ENCODE results near the gene MAP3K1. TPM values are rescaled to one million over a fixed set of nuclear protein-coding genes. Genes with fewer than 3 reads are reported as not detected.
"Not testable (repeated sequence)": the region's sequence is repeated elsewhere in the genome, so short reads cannot be mapped to it uniquely, and the experiment has no call there.

Gene MAP3K1
- total RNA-seq, result 33.1 TPM

- no peak for DNase-seq (ENCODE audit: extremely low spot score in 2 of 2)
- Histone ChIP-seq H3K27me3 (no peaks in the 10 kb centered on the region), H3K36me3 (no peaks in the 10 kb centered on the region), H3K4me3 (peak within 1 kb of the TSS; percentile 85 to 92), H3K9me3 (no peaks in the 10 kb centered on the region), H3K4me1 (peaks cover 28% of the 10 kb centered on the region), H3K27ac (peak within 1 kb of the TSS; percentile 97)
- TF ChIP-seq POLR2A (IDR thresholded peaks at IDR 0.05), result peak in 1 of 2 donors; percentile 35
- peak in 1 of 2 donors; percentile 70 for TF ChIP-seq POLR2AphosphoS5 (IDR thresholded peaks at IDR 0.05; ENCODE audit: insufficient read depth in 1 of 2, low read depth in 1 of 2)
- TF ChIP-seq CTCF (IDR thresholded peaks at IDR 0.05), result no peak
- intact Hi-C loops (cut with DNase I), result no loop called here
Measured at GRCh38 chr5:56814963-56815657, at the start of gene MAP3K1. Gene MAP3K1, plus strand, starts transcription at chr5:56815549. Its CDS starts 25 bp downstream, at chr5:56815574.

GRCh38 chr5:56766926-56767325, 48.4 kb upstream of the MAP3K1 start:
- Histone ChIP-seq H3K4me3 (no peak overlapping the region), H3K27ac (no peak overlapping the region), H3K36me3 (no peaks in the 10 kb centered on the region), H3K27me3 (no peaks in the 10 kb centered on the region), H3K4me1 (no peaks in the 10 kb centered on the region), H3K9me3 (no peaks in the 10 kb centered on the region)
- DNase-seq (ENCODE audit: extremely low spot score in 2 of 2), result no peak
- TF ChIP-seq POLR2AphosphoS5 (IDR thresholded peaks at IDR 0.05; ENCODE audit: insufficient read depth in 1 of 2, low read depth in 1 of 2) (no peak), CTCF (IDR thresholded peaks at IDR 0.05) (no peak), POLR2A (IDR thresholded peaks at IDR 0.05) (no peak)
- intact Hi-C loops (cut with DNase I), result no loop called here

- H3K27me3 ChIP-seq, result no peaks in the 10 kb centered on the region
- no peaks in the 10 kb centered on the region for H3K9me3 ChIP-seq
- intact Hi-C loops (cut with DNase I), result no loop called here
- H3K27ac ChIP-seq, result no peak overlapping the region
- TF ChIP-seq POLR2A (IDR thresholded peaks at IDR 0.05), result no peak
- no peak for TF ChIP-seq CTCF (IDR thresholded peaks at IDR 0.05)
- TF ChIP-seq POLR2AphosphoS5 (IDR thresholded peaks at IDR 0.05; ENCODE audit: insufficient read depth in 1 of 2, low read depth in 1 of 2), result no peak
- no peaks in the 10 kb centered on the region for H3K36me3 ChIP-seq
- H3K4me3 ChIP-seq, result no peak overlapping the region
- H3K4me1 ChIP-seq, result no peaks in the 10 kb centered on the region
- no peak for DNase-seq (ENCODE audit: extremely low spot score in 2 of 2)
Measured at GRCh38 chr5:56769875-56770604, 45.3 kb upstream of the MAP3K1 start.

- no peak for DNase-seq (ENCODE audit: extremely low spot score in 2 of 2)
- TF ChIP-seq POLR2A (IDR thresholded peaks at IDR 0.05) (no peak), CTCF (IDR thresholded peaks at IDR 0.05) (no peak), POLR2AphosphoS5 (IDR thresholded peaks at IDR 0.05; ENCODE audit: insufficient read depth in 1 of 2, low read depth in 1 of 2) (no peak)
- no peak overlapping the region for H3K27ac ChIP-seq
- no peaks in the 10 kb centered on the region for H3K36me3 ChIP-seq
- H3K27me3 ChIP-seq, result no peaks in the 10 kb centered on the region
- no peaks in the 10 kb centered on the region for H3K9me3 ChIP-seq
- H3K4me3 ChIP-seq, result no peak overlapping the region
- intact Hi-C loops (cut with DNase I), result no loop called here
- H3K4me1 ChIP-seq, result no peaks in the 10 kb centered on the region
Measured at GRCh38 chr5:56772767-56773166, 42.6 kb upstream of the MAP3K1 start.

- Histone ChIP-seq H3K27ac (no peak overlapping the region), H3K4me3 (no peak overlapping the region), H3K9me3 (no peaks in the 10 kb centered on the region), H3K27me3 (no peaks in the 10 kb centered on the region), H3K4me1 (no peaks in the 10 kb centered on the region), H3K36me3 (no peaks in the 10 kb centered on the region)
- no peak for TF ChIP-seq POLR2AphosphoS5 (IDR thresholded peaks at IDR 0.05; ENCODE audit: insufficient read depth in 1 of 2, low read depth in 1 of 2)
- no peak for TF ChIP-seq POLR2A (IDR thresholded peaks at IDR 0.05)
- TF ChIP-seq CTCF (IDR thresholded peaks at IDR 0.05), result no peak
- intact Hi-C loops (cut with DNase I), result no loop called here
- DNase-seq (ENCODE audit: extremely low spot score in 2 of 2), result no peak
Measured at GRCh38 chr5:56774957-56775356, 40.4 kb upstream of the MAP3K1 start.

GRCh38 chr5:56776212-56776846, 39.0 kb upstream of the MAP3K1 start:
- intact Hi-C loops (cut with DNase I), result not testable (repeated sequence)

More at GRCh38 chr5:56776212-56776846, 39.0 kb upstream of the MAP3K1 start:
- not testable (repeated sequence) for H3K4me3 ChIP-seq; DNase-seq (ENCODE audit: extremely low spot score in 2 of 2); H3K9me3 ChIP-seq; H3K27ac ChIP-seq; H3K27me3 ChIP-seq; H3K4me1 ChIP-seq; H3K36me3 ChIP-seq

Measured in vagina (tissue), 2 donors.